ENCODE measurements around the gene SCNN1G.
"Not testable (repeated sequence)": the region's sequence is repeated elsewhere in the genome, so short reads cannot be mapped to it uniquely, and the experiment has no call there.

The SCNN1G gene

GRCh38 chr16:23248261-23249194 lies 66.0 kb downstream of the SCNN1G start:
- DNase-seq (ENCODE audit: extremely low read depth in 1 of 2, low read depth in 1 of 2), result no peak

- no peak for DNase-seq (ENCODE audit: extremely low read depth in 1 of 2, low read depth in 1 of 2)
Observed at GRCh38 chr16:23249830-23250229, 67.3 kb downstream of the SCNN1G start.

GRCh38 chr16:23252310-23252709 lies 69.8 kb downstream of the SCNN1G start:
- DNase-seq (ENCODE audit: extremely low read depth in 1 of 2, low read depth in 1 of 2), result no peak

GRCh38 chr16:23253650-23254049 lies 71.1 kb downstream of the SCNN1G start:
- DNase-seq (ENCODE audit: extremely low read depth in 1 of 2, low read depth in 1 of 2), result not testable (repeated sequence)

GRCh38 chr16:23254338-23254737 lies 71.8 kb downstream of the SCNN1G start:
- DNase-seq (ENCODE audit: extremely low read depth in 1 of 2, low read depth in 1 of 2), result no peak

- DNase-seq (ENCODE audit: extremely low read depth in 1 of 2, low read depth in 1 of 2), result no peak
Observed at GRCh38 chr16:23255000-23255399, 72.5 kb downstream of the SCNN1G start.

GRCh38 chr16:23256440-23256839 lies 73.9 kb downstream of the SCNN1G start:
- DNase-seq (ENCODE audit: extremely low read depth in 1 of 2, low read depth in 1 of 2), result no peak

- DNase-seq (ENCODE audit: extremely low read depth in 1 of 2, low read depth in 1 of 2), result no peak
Observed at GRCh38 chr16:23257682-23258081, 75.1 kb downstream of the SCNN1G start.

- no peak for DNase-seq (ENCODE audit: extremely low read depth in 1 of 2, low read depth in 1 of 2)
Observed at GRCh38 chr16:23258919-23259237, 76.3 kb downstream of the SCNN1G start.

Measured in activated CD8-positive, alpha-beta memory T cell treated with anti-CD3 and anti-CD28 coated beads for 1 hour (primary cell).